ENCODE results near the gene CT47C1. TPM values are rescaled to one million over a fixed set of nuclear protein-coding genes. Genes with fewer than 3 reads are reported as not detected.

CT47C1 gene
- total and polyA plus RNA-seq, 9 of the 15 experiments (the other 6 are each of a cell fraction or from before 2014, with no cell fraction given), result not detected

Other genes with a start within 250 kb of the CT47C1 start
- gene ZCCHC12, start 249.2 kb upstream of the CT47C1 start, total RNA-seq (2014; rRNA removed), result not detected in 2 replicates
- gene ZCCHC12, start 249.2 kb upstream of the CT47C1 start, total RNA-seq (2014; rRNA removed; fragmentation: Illumina TruSeq; extraction: Trizol), result not detected in 2 replicates
- 0.07 TPM in 1 of 2 replicates, not detected in the other for gene ZCCHC12, start 249.2 kb upstream of the CT47C1 start, total RNA-seq (2015; rRNA removed; fragmentation: Illumina TruSeq; extraction: Trizol)
- not detected in 2 replicates for gene ZCCHC12, start 249.2 kb upstream of the CT47C1 start, total RNA-seq (2021)
- 0.03 TPM in 1 of 2 replicates, not detected in the other for gene ZCCHC12, start 249.2 kb upstream of the CT47C1 start, polyA plus RNA-seq (2011; rRNA removed)
- gene ZCCHC12, start 249.2 kb upstream of the CT47C1 start, polyA plus RNA-seq (2014; fragmentation: Illumina TruSeq; extraction: Trizol), result not detected in 2 replicates
- not detected for gene ZCCHC12, start 249.2 kb upstream of the CT47C1 start, polyA plus RNA-seq (2014; fragmentation: Nextera tagmentation; extraction: Ambion mirVana)
- 0.15 TPM in 1 of 2 replicates, not detected in the other for gene ZCCHC12, start 249.2 kb upstream of the CT47C1 start, polyA plus RNA-seq (2014; rRNA removed)
- 10.3 and 10.6 TPM in 2 replicates for gene LONRF3, start 98.4 kb upstream of the CT47C1 start, total RNA-seq (2014; rRNA removed)
- gene LONRF3, start 98.4 kb upstream of the CT47C1 start, total RNA-seq (2014; rRNA removed; fragmentation: Illumina TruSeq; extraction: Trizol), result 10.9 and 11.2 TPM in 2 replicates
- gene LONRF3, start 98.4 kb upstream of the CT47C1 start, total RNA-seq (2015; rRNA removed; fragmentation: Illumina TruSeq; extraction: Trizol), result 4.4 and 5.2 TPM in 2 replicates
- gene LONRF3, start 98.4 kb upstream of the CT47C1 start, total RNA-seq (2021), result 9.4 and 10.1 TPM in 2 replicates
- 13.3 and 22.0 TPM in 2 replicates for gene LONRF3, start 98.4 kb upstream of the CT47C1 start, polyA plus RNA-seq (2011; rRNA removed)
- gene LONRF3, start 98.4 kb upstream of the CT47C1 start, polyA plus RNA-seq (2014; fragmentation: Illumina TruSeq; extraction: Trizol), result 8.7 and 8.9 TPM in 2 replicates
- 1 to 10 TPM; 1.3 to 1.4 TPM for gene LONRF3, start 98.4 kb upstream of the CT47C1 start, polyA plus RNA-seq (2014; fragmentation: Nextera tagmentation; extraction: Ambion mirVana)
- 4.8 and 8.7 TPM in 2 replicates for gene LONRF3, start 98.4 kb upstream of the CT47C1 start, polyA plus RNA-seq (2014; rRNA removed)
- not detected in 2 replicates for gene KIAA1210, start 54.8 kb downstream of the CT47C1 start, total RNA-seq (2014; rRNA removed)
- not detected in 2 replicates for gene KIAA1210, start 54.8 kb downstream of the CT47C1 start, total RNA-seq (2014; rRNA removed; fragmentation: Illumina TruSeq; extraction: Trizol)
- gene KIAA1210, start 54.8 kb downstream of the CT47C1 start, total RNA-seq (2015; rRNA removed; fragmentation: Illumina TruSeq; extraction: Trizol), result not detected in 2 replicates
- not detected in 2 replicates for gene KIAA1210, start 54.8 kb downstream of the CT47C1 start, total RNA-seq (2021)
- gene KIAA1210, start 54.8 kb downstream of the CT47C1 start, polyA plus RNA-seq (2011; rRNA removed), result not detected in 2 replicates
- not detected in 2 replicates for gene KIAA1210, start 54.8 kb downstream of the CT47C1 start, polyA plus RNA-seq (2014; fragmentation: Illumina TruSeq; extraction: Trizol)
- gene KIAA1210, start 54.8 kb downstream of the CT47C1 start, polyA plus RNA-seq (2014; fragmentation: Nextera tagmentation; extraction: Ambion mirVana), result not detected
- gene KIAA1210, start 54.8 kb downstream of the CT47C1 start, polyA plus RNA-seq (2014; rRNA removed), result not detected in 2 replicates
- gene PGRMC1, start 163.3 kb downstream of the CT47C1 start, total RNA-seq (2014; rRNA removed), result 115 and 120 TPM in 2 replicates
- 102 and 111 TPM in 2 replicates for gene PGRMC1, start 163.3 kb downstream of the CT47C1 start, total RNA-seq (2014; rRNA removed; fragmentation: Illumina TruSeq; extraction: Trizol)
- gene PGRMC1, start 163.3 kb downstream of the CT47C1 start, total RNA-seq (2015; rRNA removed; fragmentation: Illumina TruSeq; extraction: Trizol), result 82.3 and 85.7 TPM in 2 replicates
- 85.9 and 90.4 TPM in 2 replicates for gene PGRMC1, start 163.3 kb downstream of the CT47C1 start, total RNA-seq (2021)
- gene PGRMC1, start 163.3 kb downstream of the CT47C1 start, polyA plus RNA-seq (2011; rRNA removed), result 75.1 and 95.7 TPM in 2 replicates
- gene PGRMC1, start 163.3 kb downstream of the CT47C1 start, polyA plus RNA-seq (2014; fragmentation: Illumina TruSeq; extraction: Trizol), result 87.1 and 90.3 TPM in 2 replicates
- 10 to 100 TPM; 27.4 to 39.4 TPM for gene PGRMC1, start 163.3 kb downstream of the CT47C1 start, polyA plus RNA-seq (2014; fragmentation: Nextera tagmentation; extraction: Ambion mirVana)
- gene PGRMC1, start 163.3 kb downstream of the CT47C1 start, polyA plus RNA-seq (2014; rRNA removed), result 96.8 and 98.6 TPM in 2 replicates

All from K562 (cell line).